NCI-H146 treated with DMSO at 0.1 percent for 48 hours (cell line): ENCODE results near the gene GARIN5B.

ENCODE experiments used
- DNase-seq: peaks from one replicate; lab custom pipeline; 2025; ENCODE audit not compliant: unreplicated experiment; lab: John Stamatoyannopoulos, UW

GARIN5B gene

GRCh38 chr19:55389386-55390317 is 26.6 kb upstream of the GARIN5B start:
- DNase-seq: no peak

GRCh38 chr19:55387736-55388497 is 24.9 kb upstream of the GARIN5B start:
- no peak for DNase-seq

- no peak for DNase-seq
Measured at GRCh38 chr19:55386493-55386971, 23.5 kb upstream of the GARIN5B start.

GRCh38 chr19:55385724-55386492 is 22.8 kb upstream of the GARIN5B start, which contains the start of gene RPL28:
Gene RPL28, plus strand, starts transcription at chr19:55385932. Its CDS starts 426 bp downstream, at chr19:55386358.
- DNase-seq: peak; percentile 97

- DNase-seq: peak; percentile 96
Measured at GRCh38 chr19:55384920-55385723, 22.1 kb upstream of the GARIN5B start.

- DNase-seq: no peak
Measured at GRCh38 chr19:55384131-55384919, 21.3 kb upstream of the GARIN5B start, which contains the start of gene TMEM238. Gene TMEM238, minus strand, starts transcription at chr19:55384292. Its CDS starts 33 bp downstream, at chr19:55384259.

- peak; percentile 42 for DNase-seq
Measured at GRCh38 chr19:55383279-55384130, 20.4 kb upstream of the GARIN5B start.

GRCh38 chr19:55382522-55383054 is 19.5 kb upstream of the GARIN5B start:
- no peak for DNase-seq

GRCh38 chr19:55382013-55382412 is 19.0 kb upstream of the GARIN5B start:
- DNase-seq: no peak

- no peak for DNase-seq
Measured at GRCh38 chr19:55379174-55379573, 16.1 kb upstream of the GARIN5B start.

GRCh38 chr19:55377356-55378131 is 14.5 kb upstream of the GARIN5B start:
- DNase-seq: no peak

- no peak for DNase-seq
Measured at GRCh38 chr19:55376241-55376933, 13.3 kb upstream of the GARIN5B start, which contains the start of gene TMEM190. Gene TMEM190, plus strand, starts transcription at chr19:55376826. Its CDS starts 28 bp downstream, at chr19:55376854.

GRCh38 chr19:55373993-55374757 is 11.1 kb upstream of the GARIN5B start:
- no peak for DNase-seq

GRCh38 chr19:55373306-55373992 is 10.4 kb upstream of the GARIN5B start:
- DNase-seq: no peak
